ENCODE results near the gene SPTLC1. TPM values are rescaled to one million over a fixed set of nuclear protein-coding genes. Genes with fewer than 3 reads are reported as not detected.
"Not testable (repeated sequence)": the region's sequence is repeated elsewhere in the genome, so short reads cannot be mapped to it uniquely, and the experiment has no call there.

The SPTLC1 gene
- total RNA-seq, 1 experiment from 2014 or later, result 63.3 TPM

GRCh38 chr9:92108122-92108521 lies 7.1 kb downstream of the SPTLC1 start:
- Histone ChIP-seq H3K4me3 (ENCODE audit: low read length) (no peak overlapping the region), H2AFZ (ENCODE audit: low read length) (no peak overlapping the region), H3K4me2 (ENCODE audit: low read length) (no peak overlapping the region), H3K79me2 (ENCODE audit: low read length) (peaks cover 25% of the 10 kb centered on the region), H3F3A (ENCODE audit: low read length, unreplicated experiment) (no peaks in the 10 kb centered on the region), H3K4me1 (ENCODE audit: insufficient read depth, low read length) (no peaks in the 10 kb centered on the region), H3K9ac (ENCODE audit: low read length) (no peak overlapping the region), H3K9me3 (ENCODE audit: low read length) (no peaks in the 10 kb centered on the region), H3K27ac (ENCODE audit: low read length) (no peak overlapping the region), H3K9me2 (replicated peaks; ENCODE audit: low read length) (no peaks in the 10 kb centered on the region), H3K36me3 (ENCODE audit: low read depth, low read length) (peaks cover 9% of the 10 kb centered on the region; the same call in 1 of the 2 replicates), H4K20me1 (ENCODE audit: low read length) (no peaks in the 10 kb centered on the region), H3K27me3 (ENCODE audit: low read length) (no peaks in the 10 kb centered on the region)
- intact Hi-C loops (cut with micrococcal nuclease), result no loop called here
- TF ChIP-seq EZH2phosphoT487 (IDR thresholded peaks at IDR 0.05; ENCODE audit: borderline replicate concordance, low read length) (no peak), EZH2 (IDR thresholded peaks at IDR 0.05; ENCODE audit: low read length, unreplicated experiment) (no peak), CTCF (conservative IDR thresholded peaks at IDR 0.05; ENCODE audit: low read depth, low read length) (no peak)
- ChIA-PET POLR2A (ENCODE audit: unreplicated experiment) (no interaction called here), CTCF (no interaction called here)
- ATAC-seq (no peak), DNase-seq (no peak)
- BruUV-seq (replicated peaks), result no TSS peak

GRCh38 chr9:92105446-92106225 lies 9.6 kb downstream of the SPTLC1 start:
- H3K9me3 ChIP-seq (ENCODE audit: low read length); ATAC-seq; intact Hi-C loops (cut with micrococcal nuclease); DNase-seq; POLR2A ChIA-PET (ENCODE audit: unreplicated experiment); H3K4me2 ChIP-seq (ENCODE audit: low read length); CTCF ChIA-PET; H3F3A ChIP-seq (ENCODE audit: low read length, unreplicated experiment); H3K36me3 ChIP-seq (ENCODE audit: low read depth, low read length); H3K9ac ChIP-seq (ENCODE audit: low read length); H2AFZ ChIP-seq (ENCODE audit: low read length); H3K9me2 ChIP-seq (replicated peaks; ENCODE audit: low read length); H3K4me1 ChIP-seq (ENCODE audit: insufficient read depth, low read length); H3K27me3 ChIP-seq (ENCODE audit: low read length); BruUV-seq (replicated peaks); H4K20me1 ChIP-seq (ENCODE audit: low read length); H3K79me2 ChIP-seq (ENCODE audit: low read length); H3K27ac ChIP-seq (ENCODE audit: low read length); H3K4me3 ChIP-seq (ENCODE audit: low read length): not testable (repeated sequence)

GRCh38 chr9:92103601-92104000 lies 11.6 kb downstream of the SPTLC1 start:
- CTCF ChIA-PET; H3K9me2 ChIP-seq (replicated peaks; ENCODE audit: low read length); H3K9ac ChIP-seq (ENCODE audit: low read length); H3F3A ChIP-seq (ENCODE audit: low read length, unreplicated experiment); H3K4me2 ChIP-seq (ENCODE audit: low read length); H2AFZ ChIP-seq (ENCODE audit: low read length); DNase-seq; H3K4me1 ChIP-seq (ENCODE audit: insufficient read depth, low read length); BruUV-seq (replicated peaks); intact Hi-C loops (cut with micrococcal nuclease); H3K4me3 ChIP-seq (ENCODE audit: low read length); H4K20me1 ChIP-seq (ENCODE audit: low read length); H3K9me3 ChIP-seq (ENCODE audit: low read length); POLR2A ChIA-PET (ENCODE audit: unreplicated experiment); H3K27ac ChIP-seq (ENCODE audit: low read length); ATAC-seq; H3K27me3 ChIP-seq (ENCODE audit: low read length); H3K36me3 ChIP-seq (ENCODE audit: low read depth, low read length): not testable (repeated sequence)
- peaks cover 15% of the 10 kb centered on the region; the same call in 1 of the 2 replicates for H3K79me2 ChIP-seq (ENCODE audit: low read length)
